Esophagus muscularis mucosa (tissue), 4 donors: ENCODE data around the gene SIRPD. TPM values are rescaled to one million over a fixed set of nuclear protein-coding genes. Genes with fewer than 3 reads are reported as not detected.
A peak's percentile ranks its signal among the peaks of the same experiment; 100 is the strongest.

Experiments
- DNase-seq: peaks from one replicate; pipeline ENCODE4 v3.0.0-alpha.2; 2017; ENCODE audit errors: extremely low spot score
- H3K27ac ChIP-seq, 4 donors: fragments of 200-600 bp; sonication (generic); replicated peaks in 1 of 4; 1 replicate in 3 of 4; 2 replicates in 1 of 4; pipeline ENCODE4 v1.5.1; 2016 to 2019; ENCODE audit warnings: mild to moderate bottlenecking in 1 of 4
- H3K27me3 ChIP-seq, 4 donors: fragments of 200-600 bp; sonication (generic); one replicate each; pipeline versions ENCODE4 v1.5.1 to v1.6.0; 2016 to 2019
- H3K36me3 ChIP-seq, 4 donors: fragments of 200-600 bp; sonication (generic); one replicate each; pipeline ENCODE4 v1.5.1; 2016 to 2019
- H3K4me1 ChIP-seq, 4 donors: fragments of 200-600 bp; sonication (generic); one replicate each; pipeline ENCODE4 v1.5.1; 2016 to 2019
- H3K4me3 ChIP-seq, 4 donors: fragments of 200-600 bp; sonication (generic); 1 replicate in 2 of 4; 2 replicates in 2 of 4; pipeline ENCODE4 v1.5.1; 2016 to 2019; ENCODE audit warnings: mild to moderate bottlenecking in 4 of 4, moderate library complexity in 1 of 4
- H3K9me3 ChIP-seq, 4 donors: fragments of 200-600 bp; sonication (generic); 1 replicate in 3 of 4; 2 replicates in 1 of 4; pipeline ENCODE4 v1.5.1; 2016 to 2019
- CTCF ChIP-seq, 3 experiments: fragments of 200-600 bp in 2 of 3; fragments of 450-650 bp in 1 of 3; sonication (generic) in 2 of 3; IDR thresholded peaks; one replicate each; pipeline ENCODE4 v1.5.1; 2017 to 2019; ENCODE audit warnings: antibody characterized with exemption in 3 of 3, mild to moderate bottlenecking in 2 of 3, moderate library complexity in 1 of 3
- EP300 ChIP-seq: sonication (generic); formaldehyde crosslinking; IDR thresholded peaks from one replicate; pipeline ENCODE4 v1.6.1; 2017; ENCODE audit warnings: antibody characterized with exemption
- POLR2A ChIP-seq: fragments of 450-650 bp; IDR thresholded peaks from one replicate; pipeline ENCODE4 v1.6.1; 2017; ENCODE audit warnings: antibody characterized with exemption, moderate library complexity, mild to moderate bottlenecking, low read depth
- POLR2AphosphoS5 ChIP-seq, 2 donors: sonication (generic); formaldehyde crosslinking; IDR thresholded peaks; one replicate each; pipeline ENCODE4 v1.6.1; 2017; ENCODE audit warnings: antibody characterized with exemption in 2 of 2
- WGBS: methylation state at CpG from one replicate; pipeline ENCODE4 v1.1.5; 2018; 5-methylcytosine and 5-hydroxymethylcytosine counted together
- intact Hi-C: fragments of 100-400 bp; cut with DNase I; formaldehyde crosslinking; loops from one replicate; pipeline ENCODE4 v1.15.1; 2023
- total RNA-seq, 4 donors: library from RNA; depleted of rRNA; stranded (reverse); fragments of >200 nt; gene quantifications; one replicate each; pipeline versions ENCODE4 v1.1.0 to v1.2.1, GENCODE V29; 2016

Gene SIRPD
- total RNA-seq, 4 donors from 2014 or later: not detected

DNA sequence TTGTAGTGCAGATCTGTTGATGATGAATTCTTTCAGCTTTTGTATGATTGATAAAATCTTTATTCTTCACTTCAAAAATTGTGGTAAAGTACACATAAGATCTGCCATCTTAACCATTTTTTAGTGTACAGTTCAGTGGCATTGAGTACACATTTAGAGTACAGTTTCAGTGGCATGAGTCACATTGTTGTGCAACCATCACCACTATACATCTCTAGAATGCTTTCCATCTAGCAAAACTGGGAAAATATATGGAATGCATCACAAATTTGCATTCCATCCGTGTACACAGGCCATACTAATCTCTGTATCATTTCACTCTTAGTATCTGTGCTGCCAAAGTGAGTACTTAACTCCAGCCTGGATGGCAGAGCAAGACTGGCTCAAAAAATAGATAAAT, 28.7 kb downstream of the SIRPD start:
- whole genome bisulfite sequencing: 20% methylated on average over 1 of the region's 1 CpG
- Histone ChIP-seq H3K4me3 (no peak overlapping the region), H3K9me3 (peaks cover 0 to 5% (median 0%) of the 10 kb centered on the region in 4 donors), H3K27ac (no peak overlapping the region), H3K4me1 (no peaks in the 10 kb centered on the region), H3K27me3 (no peaks in the 10 kb centered on the region), H3K36me3 (no peaks in the 10 kb centered on the region)
- peak; percentile 8 for DNase-seq
- TF ChIP-seq CTCF (IDR thresholded peaks at IDR 0.05) (no peak), POLR2AphosphoS5 (IDR thresholded peaks at IDR 0.05) (no peak), POLR2A (no peak), EP300 (no peak)
- intact Hi-C loops: no loop called here

DNA sequence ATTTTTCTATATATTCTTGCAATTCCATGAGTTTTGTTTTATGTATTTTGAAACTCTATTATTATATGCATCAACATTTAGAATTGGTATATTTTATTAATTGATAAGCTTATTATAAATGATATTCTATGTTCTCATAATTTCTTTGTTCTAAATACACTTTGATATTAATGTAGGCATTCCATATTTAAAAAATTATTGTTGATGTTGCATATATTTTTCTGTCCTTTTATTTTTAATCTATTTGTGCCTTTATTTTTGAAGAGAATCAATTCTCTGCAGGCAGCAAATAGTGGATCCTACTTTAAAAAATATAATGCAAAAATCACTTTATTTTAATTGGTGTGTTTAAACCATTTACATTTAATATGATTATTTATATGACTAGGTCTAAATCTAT, 29.6 kb downstream of the SIRPD start:
- Histone ChIP-seq H3K27me3 (no peaks in the 10 kb centered on the region), H3K36me3 (no peaks in the 10 kb centered on the region), H3K27ac (no peak overlapping the region), H3K9me3 (peaks cover 0 to 5% (median 0%) of the 10 kb centered on the region in 4 donors), H3K4me3 (no peak overlapping the region), H3K4me1 (no peaks in the 10 kb centered on the region)
- TF ChIP-seq EP300: no peak
- TF ChIP-seq POLR2A: no peak
- no peak for TF ChIP-seq POLR2AphosphoS5 (IDR thresholded peaks at IDR 0.05)
- no peak for TF ChIP-seq CTCF (IDR thresholded peaks at IDR 0.05)
- DNase-seq: no peak
- intact Hi-C loops: no loop called here

GRCh38 chr20:1526896-1527295, 30.6 kb downstream of the SIRPD start:
- Histone ChIP-seq H3K27me3 (no peaks in the 10 kb centered on the region), H3K9me3 (peaks cover 0 to 5% (median 0%) of the 10 kb centered on the region in 4 donors), H3K36me3 (no peaks in the 10 kb centered on the region), H3K27ac (no peak overlapping the region), H3K4me3 (no peak overlapping the region), H3K4me1 (no peaks in the 10 kb centered on the region)
- intact Hi-C loops: no loop called here
- TF ChIP-seq POLR2A (no peak), CTCF (IDR thresholded peaks at IDR 0.05) (no peak), POLR2AphosphoS5 (IDR thresholded peaks at IDR 0.05) (no peak), EP300 (no peak)
- no peak for DNase-seq

DNA sequence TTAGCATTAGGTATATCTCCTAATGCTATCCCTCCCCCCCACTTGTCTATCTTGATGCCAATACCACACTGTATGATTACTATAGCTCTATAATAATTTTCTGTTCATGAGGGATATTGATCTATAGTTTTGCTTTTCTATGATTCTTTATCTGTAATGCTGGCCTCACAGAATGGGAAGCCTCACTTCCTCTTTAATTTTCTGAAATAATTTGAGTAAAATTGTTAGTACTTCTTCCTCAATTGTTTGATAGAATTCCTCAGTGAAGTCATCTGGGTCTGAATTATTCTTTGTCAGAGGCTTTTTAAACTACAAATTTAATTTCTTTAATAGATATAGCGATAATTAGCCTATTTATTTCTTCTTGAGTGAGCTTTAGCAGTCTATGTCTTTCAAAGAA, 31.2 kb downstream of the SIRPD start:
- H3K4me1 ChIP-seq: no peaks in the 10 kb centered on the region
- H3K36me3 ChIP-seq: no peaks in the 10 kb centered on the region
- peaks cover 0 to 5% (median 0%) of the 10 kb centered on the region in 4 donors for H3K9me3 ChIP-seq
- no peak overlapping the region for H3K27ac ChIP-seq
- 71% methylated on average over 1 of the region's 1 CpG for WGBS
- no peaks in the 10 kb centered on the region for H3K27me3 ChIP-seq
- no peak overlapping the region for H3K4me3 ChIP-seq
- intact Hi-C loops: no loop called here
- DNase-seq: no peak
- TF ChIP-seq CTCF (IDR thresholded peaks at IDR 0.05) (no peak), EP300 (no peak), POLR2AphosphoS5 (IDR thresholded peaks at IDR 0.05) (no peak), POLR2A (no peak)

- H3K4me3 ChIP-seq: no peak overlapping the region
- peaks cover 0 to 5% (median 0%) of the 10 kb centered on the region in 4 donors for H3K9me3 ChIP-seq
- H3K27me3 ChIP-seq: no peaks in the 10 kb centered on the region
- 22% methylated on average over 4 of the region's 4 CpGs for WGBS
- DNase-seq: no peak
- H3K27ac ChIP-seq: no peak overlapping the region
- H3K36me3 ChIP-seq: no peaks in the 10 kb centered on the region
- intact Hi-C loops: no loop called here
- TF ChIP-seq EP300 (no peak), POLR2A (no peak), CTCF (IDR thresholded peaks at IDR 0.05) (no peak), POLR2AphosphoS5 (IDR thresholded peaks at IDR 0.05) (no peak)
- no peaks in the 10 kb centered on the region for H3K4me1 ChIP-seq
Observed at GRCh38 chr20:1524004-1524403, 33.5 kb downstream of the SIRPD start.
